Endometrial microvascular endothelial cells (primary cell): ENCODE results near the gene ZNF611. TPM values are rescaled to one million over a fixed set of nuclear protein-coding genes. Genes with fewer than 3 reads are reported as not detected.
"Not testable (repeated sequence)": the region's sequence is repeated elsewhere in the genome, so short reads cannot be mapped to it uniquely, and the experiment has no call there.

Experiments used
- in situ Hi-C: cut with HindIII; loops from 2 replicates; pipeline ENCODE4 v1.10.0; 2017; ENCODE audit warnings: low sequenced_read_pairs, low pct_unique_long_range_greater_than_20kb; ENCODE audit errors: inconsistent ontology term
- total RNA-seq: library from RNA; depleted of rRNA; stranded (reverse); fragments of >200 nt; gene quantifications from one replicate; pipeline ENCODE4 v1.2.3, GENCODE V29; 2015; ENCODE audit errors: inconsistent ontology term

Gene ZNF611
- total RNA-seq, 1 donor from 2014 or later = 6.7 TPM

GRCh38 chr19:52722062-52723003, 12.5 kb downstream of the ZNF611 start:
- in situ Hi-C loops = no loop called here

- in situ Hi-C loops = not testable (repeated sequence)
Measured at GRCh38 chr19:52720541-52720940, 14.3 kb downstream of the ZNF611 start.

GRCh38 chr19:52716522-52716921, 18.3 kb downstream of the ZNF611 start:
- in situ Hi-C loops = no loop called here

GRCh38 chr19:52715902-52716301, 18.9 kb downstream of the ZNF611 start:
- in situ Hi-C loops = not testable (repeated sequence)

GRCh38 chr19:52715330-52715729, 19.5 kb downstream of the ZNF611 start:
- in situ Hi-C loops = not testable (repeated sequence)

- in situ Hi-C loops = not testable (repeated sequence)
Measured at GRCh38 chr19:52713051-52713450, 21.8 kb downstream of the ZNF611 start.

- in situ Hi-C loops = not testable (repeated sequence)
Measured at GRCh38 chr19:52711661-52712060, 23.2 kb downstream of the ZNF611 start.

GRCh38 chr19:52710538-52710937, 24.3 kb downstream of the ZNF611 start:
- in situ Hi-C loops = no loop called here

- in situ Hi-C loops = not testable (repeated sequence)
Measured at GRCh38 chr19:52705615-52706014, 29.2 kb downstream of the ZNF611 start.

- in situ Hi-C loops = no loop called here
Measured at GRCh38 chr19:52703917-52704316, 30.9 kb downstream of the ZNF611 start.

- in situ Hi-C loops = no loop called here
Measured at GRCh38 chr19:52700673-52701072, 34.2 kb downstream of the ZNF611 start.

GRCh38 chr19:52699555-52699954, 35.3 kb downstream of the ZNF611 start:
- in situ Hi-C loops = not testable (repeated sequence)

GRCh38 chr19:52695996-52696395, 38.8 kb downstream of the ZNF611 start:
- in situ Hi-C loops = no loop called here

- in situ Hi-C loops = no loop called here
Measured at GRCh38 chr19:52694921-52695320, 39.9 kb downstream of the ZNF611 start.

- in situ Hi-C loops = not testable (repeated sequence)
Measured at GRCh38 chr19:52694281-52694680, 40.6 kb downstream of the ZNF611 start.

- in situ Hi-C loops = no loop called here
Measured at GRCh38 chr19:52692431-52693008, 42.3 kb downstream of the ZNF611 start.

- in situ Hi-C loops = no loop called here
Measured at GRCh38 chr19:52691737-52692136, 43.1 kb downstream of the ZNF611 start.

GRCh38 chr19:52691215-52691610, 43.6 kb downstream of the ZNF611 start:
- in situ Hi-C loops = no loop called here

GRCh38 chr19:52690369-52691214, 44.3 kb downstream of the ZNF611 start:
- in situ Hi-C loops = no loop called here
